HG02642 (cell line): Measurements from ENCODE around the gene FOXN3.
A peak's percentile ranks its signal among the peaks of the same experiment; 100 is the strongest.

Experiments
- ATAC-seq: cut with Tn5 transposase; IDR thresholded peaks from one replicate; pipeline ENCODE4 v1.9.1; 2021; ENCODE audit warnings: mild to moderate bottlenecking; ENCODE audit not compliant: unreplicated experiment, poor library complexity

FOXN3 gene

DNA sequence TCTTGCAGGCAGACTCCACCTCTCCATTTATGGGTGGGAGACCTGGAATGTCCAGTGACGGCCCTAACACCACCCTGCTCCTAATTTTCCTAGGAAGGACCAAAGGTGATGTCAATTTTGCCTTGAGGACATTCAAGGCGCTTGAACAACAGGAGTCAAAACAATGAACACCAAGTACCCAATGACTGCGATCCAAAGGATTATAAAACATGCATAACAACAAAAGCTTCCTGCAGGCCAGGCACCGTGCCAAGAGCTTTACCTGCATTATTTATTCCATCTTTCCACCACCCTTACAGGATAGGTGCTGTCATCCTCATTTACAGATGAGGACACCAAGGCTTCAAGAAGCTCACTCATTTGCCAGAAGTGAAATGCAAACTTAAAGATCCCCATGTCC lies 15.2 kb upstream of the FOXN3 start:
- no peak for ATAC-seq

DNA sequence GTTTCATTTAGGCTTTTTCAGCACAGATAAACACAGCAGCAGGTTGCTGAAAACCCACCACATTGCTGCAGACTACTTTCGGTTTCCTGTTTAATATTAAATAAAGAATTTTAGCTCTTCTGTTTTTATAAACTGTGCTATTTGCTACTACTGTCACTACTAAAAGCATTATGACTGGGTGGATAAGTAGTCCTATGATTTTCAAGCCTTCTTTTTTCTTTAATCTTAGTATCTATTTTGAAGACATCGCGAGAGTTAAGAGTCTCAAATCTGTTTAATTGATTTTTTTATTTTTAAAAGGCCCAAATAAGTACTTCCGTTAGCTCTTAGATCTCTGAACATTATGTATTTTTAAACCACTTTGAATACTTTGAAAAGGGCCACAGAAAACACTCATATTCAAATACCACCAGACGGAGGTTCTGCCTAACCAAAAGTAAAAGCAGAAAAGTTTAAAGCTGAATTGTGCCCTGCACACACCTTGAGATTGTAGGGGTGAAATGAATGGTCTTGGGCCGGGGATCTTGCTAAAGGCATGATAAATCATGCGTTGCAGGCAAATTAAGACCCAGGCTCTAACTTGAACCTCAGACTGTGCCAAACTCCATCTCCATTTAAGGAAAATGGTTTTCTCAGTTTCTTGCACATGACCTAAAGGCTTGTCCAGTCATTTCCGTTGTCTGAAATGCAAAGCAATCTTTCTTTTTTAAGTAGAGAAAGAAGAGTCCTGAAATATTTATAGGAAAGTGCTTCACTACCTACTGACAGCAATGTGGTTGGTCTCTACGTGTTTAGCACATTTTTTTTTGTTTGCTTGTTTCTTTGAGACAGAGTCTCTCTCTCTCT lies 13.6 kb upstream of the FOXN3 start:
- ATAC-seq: peak; percentile 90

DNA sequence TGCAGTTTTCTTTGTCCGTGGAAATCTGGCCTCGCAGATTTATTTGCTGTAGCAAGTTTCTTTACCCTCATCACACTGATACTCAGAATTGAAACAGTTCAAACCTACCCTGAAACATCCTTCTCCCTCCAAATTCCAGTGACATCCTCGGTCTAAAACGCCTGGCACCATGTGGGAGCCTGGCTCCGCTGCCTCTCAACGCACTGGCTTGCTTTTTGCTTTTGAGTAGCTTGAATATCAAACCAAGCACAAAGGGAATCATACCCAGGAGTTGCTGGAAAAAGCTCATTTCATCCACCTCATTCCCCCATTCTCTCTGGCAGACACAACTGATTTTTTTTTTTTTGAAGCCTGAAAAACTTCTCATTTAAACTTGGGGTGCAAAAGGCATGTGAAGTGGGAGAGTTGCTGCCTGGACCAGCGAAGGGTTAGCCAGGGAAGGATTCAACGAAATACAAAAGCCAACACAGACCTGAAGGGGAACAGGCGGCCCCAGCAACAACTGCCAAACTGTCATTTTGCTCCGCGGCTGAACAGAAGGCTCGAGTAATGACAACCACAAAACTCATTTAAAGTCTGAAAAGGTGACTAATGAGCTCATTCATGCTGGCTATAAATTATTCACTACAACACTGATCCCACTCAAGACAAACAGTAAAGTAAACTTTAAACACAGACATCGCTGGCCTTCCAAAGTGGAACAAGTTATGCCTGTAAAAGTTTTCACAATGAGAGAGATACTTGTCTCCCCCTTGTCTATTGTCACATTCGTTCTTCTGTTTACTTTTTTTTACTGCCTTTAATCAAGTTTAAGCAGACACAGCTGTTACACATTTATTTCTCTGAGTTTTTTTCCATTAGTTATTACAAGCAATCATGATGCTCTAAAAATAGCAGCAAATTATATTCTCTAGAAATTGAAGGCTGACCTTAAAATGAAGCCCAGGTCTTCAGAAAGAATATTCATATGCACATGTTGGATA lies 12.5 kb upstream of the FOXN3 start:
- ATAC-seq: no peak

DNA sequence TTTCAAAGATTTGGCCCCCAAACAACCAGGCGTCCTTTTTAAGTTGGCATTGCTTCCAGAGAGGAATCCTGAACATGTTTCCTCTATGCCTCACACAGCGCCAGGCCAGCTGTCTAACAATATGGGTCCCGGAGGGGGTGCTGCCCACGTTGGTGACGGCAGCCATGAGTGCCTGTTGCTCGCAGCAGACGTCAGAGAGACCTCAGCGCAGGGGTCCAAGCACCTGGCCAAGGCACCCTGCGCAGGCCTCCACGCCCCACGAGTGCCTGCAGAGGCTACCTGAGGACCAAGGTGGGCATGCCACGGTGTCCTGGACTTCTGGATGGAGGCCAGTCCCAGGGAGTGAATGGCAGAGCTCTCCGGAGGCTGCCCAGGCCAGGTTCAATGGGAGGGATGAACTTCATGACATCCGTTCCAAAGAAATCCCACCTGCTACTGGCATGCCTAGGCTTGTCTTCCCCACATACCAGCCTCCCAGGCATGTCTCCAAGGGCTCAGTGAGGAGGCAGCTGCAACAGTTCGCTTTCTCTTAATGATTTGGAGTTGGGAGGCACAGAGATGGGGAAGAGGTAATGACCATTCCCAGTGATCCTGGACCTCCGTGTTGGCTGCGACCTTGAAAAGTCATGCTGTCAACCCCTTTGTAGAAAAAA lies 11.6 kb upstream of the FOXN3 start:
- no peak for ATAC-seq

DNA sequence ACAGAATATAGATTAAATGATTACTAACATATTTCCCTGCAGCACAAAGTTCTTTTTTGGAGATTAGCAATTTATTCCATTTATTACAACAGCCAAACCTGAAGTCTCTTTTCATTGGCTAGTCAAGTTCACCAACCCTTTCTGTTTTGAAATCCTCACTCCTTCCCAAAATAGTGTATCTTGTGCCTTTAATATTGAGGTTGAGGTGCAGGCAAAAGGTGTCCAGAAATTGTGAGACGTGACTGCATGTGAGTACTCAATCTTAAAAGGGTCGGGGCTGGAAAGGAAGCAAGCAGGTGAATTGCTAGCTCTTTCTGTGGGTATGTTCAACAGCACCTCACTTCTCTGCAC lies 11.1 kb upstream of the FOXN3 start:
- ATAC-seq: no peak

DNA sequence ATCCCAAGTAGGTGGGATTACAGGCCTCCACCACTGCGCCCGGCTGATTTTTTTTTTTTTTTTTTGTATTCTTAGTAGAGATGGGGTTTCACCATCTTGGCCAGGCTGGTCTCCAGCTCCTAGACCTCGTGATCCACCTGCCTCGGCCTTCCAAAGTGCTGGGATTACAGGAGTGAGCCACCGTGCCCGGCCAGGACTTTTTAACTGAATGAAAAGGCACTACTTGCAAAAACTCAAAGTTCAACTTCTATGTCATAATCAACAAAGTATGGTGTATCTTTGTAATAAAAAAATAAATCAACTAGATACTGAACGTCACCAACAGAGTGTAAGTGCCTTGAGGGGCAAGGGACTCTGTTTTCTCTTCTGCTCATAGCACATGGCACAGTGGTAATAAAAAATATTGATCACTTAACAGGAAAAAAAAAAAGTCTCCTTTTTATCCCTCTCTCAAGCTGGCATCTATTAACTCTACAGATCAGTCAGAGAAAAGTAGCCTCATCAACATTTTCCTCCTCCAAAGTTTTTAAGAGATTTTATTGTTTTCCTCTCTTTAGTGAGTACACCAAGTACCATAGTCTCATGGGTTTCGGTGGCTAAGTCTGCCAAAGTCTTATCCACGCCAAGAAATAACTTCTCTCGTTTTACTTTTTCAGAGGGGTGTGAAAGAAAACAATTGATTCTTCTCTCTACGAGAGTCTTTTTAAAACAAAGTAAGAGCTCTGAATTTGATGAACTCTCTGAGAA lies 10.6 kb upstream of the FOXN3 start:
- ATAC-seq: no peak

DNA sequence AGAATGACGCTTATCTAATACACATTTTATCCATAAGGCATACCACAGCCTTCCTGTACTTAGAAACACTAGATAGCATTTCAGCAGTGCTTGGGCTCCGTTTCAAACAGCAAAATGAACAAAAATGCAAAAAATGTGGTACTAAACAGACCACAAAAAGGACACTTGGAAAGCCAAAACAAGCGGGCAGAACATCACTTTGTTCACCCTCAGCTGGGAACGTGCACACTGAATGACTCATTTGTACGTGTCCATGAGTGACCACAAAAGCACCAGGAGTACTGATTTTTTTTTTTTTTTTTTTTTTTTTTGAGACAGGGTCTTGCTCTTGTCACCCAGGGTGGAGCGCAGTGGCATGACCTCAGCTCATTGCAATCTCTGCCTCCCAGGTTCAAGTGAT lies 8.9 kb upstream of the FOXN3 start:
- peak; percentile 34 for ATAC-seq

DNA sequence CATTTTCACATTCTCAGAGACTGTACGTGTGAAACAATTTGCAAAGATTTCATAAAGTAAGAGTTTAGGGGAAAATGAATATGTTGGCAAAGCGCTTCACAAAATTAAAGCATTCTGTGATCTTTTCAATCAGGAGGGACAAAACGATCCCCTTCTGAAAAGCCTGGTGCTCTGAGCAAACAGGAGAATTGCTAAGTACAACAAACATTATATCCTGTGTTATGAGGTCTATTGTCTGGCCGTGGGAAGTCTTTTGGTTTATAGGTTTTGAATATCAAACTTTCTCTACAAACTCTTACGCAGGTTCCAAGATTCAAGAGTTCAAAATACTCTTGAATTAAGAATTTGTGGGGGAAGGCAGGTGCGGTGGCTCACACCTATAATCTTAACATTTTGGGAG lies 7.2 kb upstream of the FOXN3 start:
- no peak for ATAC-seq

DNA sequence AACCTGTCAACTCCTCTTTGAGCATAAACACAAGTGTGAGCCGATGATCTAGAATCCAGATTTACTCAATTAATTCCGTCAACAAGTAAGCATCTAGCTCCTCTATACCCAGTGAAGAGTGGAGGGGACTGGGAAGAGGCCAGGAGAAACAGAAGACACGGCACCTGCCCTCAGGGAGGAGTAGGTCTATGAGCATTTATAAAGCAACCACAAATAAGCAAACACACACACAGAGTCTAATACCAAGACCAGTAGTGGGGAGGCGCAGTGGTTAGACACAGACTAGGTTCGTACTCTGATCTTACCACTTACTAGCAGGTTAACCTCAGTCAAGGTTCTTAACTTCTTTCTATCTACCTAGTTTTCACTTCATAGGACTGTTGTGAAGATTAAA lies 5.9 kb upstream of the FOXN3 start:
- no peak for ATAC-seq

DNA sequence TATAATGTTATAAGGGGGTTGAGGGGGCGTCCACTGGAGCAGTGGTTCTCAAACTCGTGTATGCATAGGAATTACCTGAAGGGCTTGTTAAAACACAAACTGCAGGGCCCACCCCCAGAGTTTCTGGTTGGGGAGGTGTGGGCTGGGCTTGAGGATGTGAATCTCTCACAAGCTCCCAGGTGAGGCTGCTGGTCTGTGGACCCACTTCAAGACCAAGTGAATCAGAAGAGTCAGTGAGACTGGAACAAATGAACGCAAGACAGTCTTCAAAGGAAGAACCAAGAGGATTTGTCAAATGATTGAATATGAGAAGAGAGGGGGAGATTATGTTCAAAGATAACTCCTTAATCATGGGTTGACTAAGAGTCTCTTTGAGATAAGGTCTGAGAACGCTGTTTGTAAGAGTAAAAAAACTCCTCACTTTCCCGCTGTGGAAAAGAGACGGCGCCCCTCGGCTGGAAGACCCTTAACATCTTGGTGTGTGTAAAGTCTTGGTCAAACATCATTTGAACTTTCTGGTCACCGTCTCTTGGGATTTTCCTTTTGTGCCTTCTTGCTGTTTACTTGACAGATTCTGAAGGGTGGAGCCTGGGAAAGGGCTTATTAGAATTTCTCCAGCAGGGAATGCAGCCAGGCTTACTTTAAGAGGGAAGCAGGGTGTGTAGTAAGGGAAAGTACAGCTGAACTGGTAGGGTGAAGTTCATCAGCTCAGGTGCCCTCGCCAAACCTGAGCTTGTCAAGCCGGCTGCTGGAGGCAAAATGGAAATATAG lies 5.3 kb upstream of the FOXN3 start:
- no peak for ATAC-seq

DNA sequence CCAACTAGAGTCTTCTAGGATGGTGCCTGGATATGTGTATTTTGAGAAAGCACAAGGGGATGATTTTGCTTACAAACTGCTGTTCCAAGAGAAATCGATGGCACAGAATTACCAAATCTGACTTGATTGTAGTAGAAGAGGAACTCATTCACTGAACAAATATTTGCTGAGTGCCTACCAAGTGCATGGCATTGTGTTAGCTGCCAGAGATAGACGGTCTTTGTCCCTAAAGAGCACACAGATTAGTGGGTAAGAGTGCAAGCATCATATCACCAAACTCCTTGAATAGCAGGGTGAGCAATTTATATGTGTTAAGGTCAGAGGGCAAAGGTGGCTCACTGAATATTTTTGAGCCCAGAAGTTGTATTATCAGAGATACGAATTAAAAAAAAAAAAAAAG lies 3.5 kb upstream of the FOXN3 start:
- ATAC-seq: no peak

DNA sequence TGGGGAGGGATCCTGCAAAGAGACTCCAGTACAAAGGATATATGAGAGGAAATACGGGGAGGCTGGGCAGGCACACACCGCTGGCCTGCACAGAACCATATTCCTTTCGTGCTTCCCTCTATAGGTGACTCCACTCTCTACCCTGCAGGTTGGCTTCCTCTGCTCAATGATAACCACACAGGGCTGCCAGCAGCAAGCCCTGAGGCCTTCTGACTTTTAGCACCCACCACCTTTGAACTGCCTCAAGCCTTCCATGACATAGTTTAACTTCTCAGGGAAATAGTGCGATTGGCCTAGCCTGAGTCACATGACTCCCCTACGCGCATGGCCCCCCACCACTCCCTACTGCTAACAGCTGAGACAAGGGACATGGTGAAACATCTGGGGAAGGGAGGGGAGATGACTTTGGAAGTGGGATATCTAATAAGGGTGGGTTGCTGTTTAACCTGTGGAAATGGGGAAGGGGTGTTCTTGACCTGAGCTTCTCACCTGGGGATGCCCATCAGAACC lies 3.0 kb upstream of the FOXN3 start:
- no peak for ATAC-seq

DNA sequence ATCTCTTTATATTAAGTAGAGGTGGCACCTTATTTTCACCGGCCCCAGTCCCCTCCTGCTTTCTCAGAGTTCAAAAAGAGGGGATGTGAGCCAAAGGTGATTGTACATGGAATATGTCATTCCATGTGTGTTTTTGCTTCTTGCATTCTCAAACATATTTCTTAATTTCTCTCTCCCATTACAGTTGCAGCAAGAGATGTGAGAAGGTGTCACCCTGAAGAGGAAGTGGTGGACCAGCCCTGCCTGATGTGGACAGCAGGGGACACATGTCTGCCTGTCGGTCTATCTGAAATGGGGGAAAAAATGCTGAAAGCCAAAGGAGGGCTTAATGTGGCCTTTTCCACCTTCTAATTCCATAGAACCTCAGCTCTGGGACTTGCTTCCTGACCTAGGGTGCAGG lies 1.9 kb upstream of the FOXN3 start:
- no peak for ATAC-seq

DNA sequence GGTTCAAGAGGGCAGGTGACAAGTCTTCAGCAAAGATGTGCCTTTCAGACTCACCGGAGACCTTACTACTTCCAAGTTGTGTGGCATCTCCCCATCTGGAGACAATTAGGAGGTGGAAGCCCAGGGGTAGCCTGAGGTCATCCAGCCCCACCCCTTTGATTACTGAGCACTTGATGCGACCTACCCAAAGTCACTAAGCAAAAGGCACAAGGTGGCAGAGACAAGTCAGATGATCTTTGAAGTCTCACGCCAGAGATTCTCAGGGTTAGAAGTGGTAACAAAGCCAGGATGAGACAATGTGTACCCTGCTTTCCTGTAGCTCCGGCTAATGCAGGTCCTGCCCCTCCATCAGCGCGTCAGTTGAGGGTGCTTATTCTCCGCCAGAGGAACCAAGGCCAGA lies 1.4 kb upstream of the FOXN3 start:
- no peak for ATAC-seq

DNA sequence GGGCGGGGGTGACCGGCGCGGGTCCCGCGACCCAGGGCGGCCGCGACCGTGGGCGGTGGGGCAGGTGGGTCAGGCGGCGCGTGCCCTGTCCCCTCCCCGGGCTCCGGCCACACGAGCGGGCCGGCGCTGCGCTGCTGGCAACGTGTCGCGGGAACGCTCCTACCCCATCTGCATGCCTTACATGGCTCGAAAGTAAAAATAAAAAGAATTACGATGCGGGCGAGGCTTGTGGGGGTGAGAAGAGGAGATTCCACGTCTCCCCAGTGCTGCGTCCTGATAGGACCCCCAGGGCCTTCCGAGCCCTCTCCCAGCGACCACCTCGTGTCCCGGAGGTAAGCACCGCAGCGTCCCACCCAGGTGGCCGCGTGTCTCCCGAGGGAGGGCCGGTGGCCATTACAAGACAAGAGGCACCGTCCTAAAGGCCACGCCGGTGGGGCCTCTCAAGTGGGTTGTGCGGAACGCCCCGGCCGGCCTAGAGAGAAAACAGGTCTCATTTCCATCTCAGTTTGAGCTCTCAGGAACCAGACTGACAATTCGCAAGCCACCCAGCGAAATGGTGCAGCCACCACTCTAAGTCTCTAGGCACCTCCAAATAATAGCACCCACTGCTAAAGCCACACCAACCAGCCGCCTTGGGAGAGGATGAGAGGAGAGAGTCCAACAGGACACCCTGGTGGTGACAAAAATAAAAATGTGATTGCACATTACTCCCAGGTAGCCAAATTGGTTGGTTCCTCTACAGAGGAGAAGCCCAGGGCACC lies 612 bp upstream of the FOXN3 start:
- ATAC-seq: peak; percentile 49

DNA sequence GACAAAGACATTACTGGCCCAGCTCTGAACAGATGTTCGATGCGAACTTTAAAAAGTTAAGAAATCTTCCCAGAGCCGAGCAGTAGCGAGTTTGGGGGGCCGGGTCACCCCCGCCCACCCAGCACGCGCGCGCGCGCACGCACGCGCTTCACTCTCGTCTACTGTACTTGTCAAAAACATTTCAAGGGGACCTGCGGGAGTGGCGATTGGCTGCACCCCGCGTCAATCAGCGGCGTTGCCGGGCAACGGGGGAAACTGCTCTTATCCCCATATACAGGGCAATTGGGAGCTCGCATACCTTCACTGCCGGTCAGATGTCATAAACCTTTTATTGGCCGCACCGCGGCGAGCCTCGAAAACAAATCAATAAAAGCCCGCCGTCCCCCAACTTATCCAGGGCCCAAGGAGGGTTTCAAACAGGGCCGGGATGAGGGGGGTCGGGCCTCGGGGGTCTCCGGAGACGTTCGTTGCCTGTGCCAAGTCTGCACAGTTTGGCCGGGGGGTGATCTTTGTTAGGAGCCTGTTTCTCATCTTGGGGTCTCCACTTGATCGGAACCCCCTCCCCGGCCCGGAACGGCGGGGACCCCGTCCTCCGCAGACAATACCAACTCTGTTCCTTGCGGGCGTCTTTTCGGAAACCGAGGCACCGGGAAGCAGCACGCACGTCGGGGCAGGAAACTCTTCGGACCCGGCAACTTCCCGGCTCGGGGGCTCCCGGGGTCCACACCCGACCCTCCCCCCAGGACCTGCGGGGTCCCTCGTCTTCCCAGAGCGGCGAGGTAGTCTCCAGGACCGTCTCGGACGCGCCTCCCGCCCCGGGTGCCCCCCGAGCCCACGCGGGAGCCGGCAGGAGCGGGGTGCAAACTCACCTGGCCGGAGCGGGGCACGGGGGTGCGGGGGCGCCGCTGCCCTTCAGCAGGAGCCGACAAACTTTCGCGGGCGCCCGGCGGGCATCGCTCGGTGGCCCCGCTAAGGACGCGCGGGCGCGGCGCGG lies 734 bp downstream of the FOXN3 start:
- ATAC-seq: peak; percentile 83

DNA sequence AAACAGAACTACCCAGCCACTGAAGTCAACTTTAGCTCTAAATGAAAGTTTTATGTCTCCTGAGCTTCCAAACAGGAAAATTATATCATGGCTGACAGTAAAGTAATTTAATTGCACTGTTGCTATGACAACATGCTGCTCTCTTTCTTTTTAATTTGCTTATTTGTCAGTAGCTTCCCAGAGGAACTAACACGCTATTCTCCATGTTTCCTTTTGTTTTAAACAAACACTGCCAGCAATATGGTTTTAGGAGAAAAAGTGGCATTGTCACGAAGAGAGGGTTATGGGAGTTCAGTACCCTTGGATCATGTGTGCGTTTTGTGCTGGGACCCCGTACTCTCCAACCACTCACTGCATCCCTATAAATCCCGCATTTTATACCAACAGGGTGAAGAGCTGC lies 1.9 kb downstream of the FOXN3 start:
- ATAC-seq: no peak
